Heart left ventricle (tissue), 16 donors: Measurements from ENCODE around the gene ZKSCAN5. TPM values are rescaled to one million over a fixed set of nuclear protein-coding genes. Genes with fewer than 3 reads are reported as not detected.
"Not testable (repeated sequence)": the region's sequence is repeated elsewhere in the genome, so short reads cannot be mapped to it uniquely, and the experiment has no call there.

ENCODE experiments used
- ATAC-seq, 4 donors: fragments of 200-7000 bp; cut with Tn5 transposase; one replicate each; pipeline ENCODE4 v1.9.1; 2020 to 2022; ENCODE audit warnings: moderate library complexity in 4 of 4, mild to moderate bottlenecking in 3 of 4, moderate number of reproducible peaks in 1 of 4
- DNase-seq, 5 donors: peaks; one replicate each; pipeline ENCODE4 v3.0.0-alpha.2; 2020
- H3K27ac ChIP-seq, 12 donors: fragments of 200-600 bp; sonication (generic) in 4 of 12; one replicate each; pipeline versions ENCODE4 v1.5.0 to v1.8.0; 2016 to 2022; ENCODE audit warnings: mild to moderate bottlenecking in 2 of 12
- H3K27me3 ChIP-seq, 9 donors: fragments of 200-600 bp; sonication (generic) in 2 of 9; one replicate each; pipeline versions ENCODE4 v1.5.1 to v1.8.0; 2016 to 2022; ENCODE audit warnings: mild to moderate bottlenecking in 3 of 9
- H3K36me3 ChIP-seq, 9 donors: fragments of 200-600 bp; sonication (generic) in 2 of 9; one replicate each; pipeline versions ENCODE4 v1.5.0 to v1.8.0; 2018 to 2022; ENCODE audit warnings: mild to moderate bottlenecking in 2 of 9
- H3K4me1 ChIP-seq, 12 donors: fragments of 200-600 bp; sonication (generic) in 4 of 12; one replicate each; pipeline versions ENCODE4 v1.5.0 to v1.8.0; 2016 to 2022; ENCODE audit warnings: mild to moderate bottlenecking in 3 of 12
- H3K4me3 ChIP-seq, 12 donors: fragments of 200-600 bp; sonication (generic) in 4 of 12; one replicate each; pipeline versions ENCODE4 v1.5.0 to v1.8.0; 2017 to 2022; ENCODE audit warnings: mild to moderate bottlenecking in 9 of 12, moderate library complexity in 4 of 12
- H3K9me3 ChIP-seq, 12 donors: fragments of 200-600 bp; sonication (generic) in 4 of 12; one replicate each; pipeline versions ENCODE4 v1.5.0 to v1.8.0; 2016 to 2022; ENCODE audit warnings: mild to moderate bottlenecking in 1 of 12
- POLR2A ChIP-seq, 2 donors: fragments of 450-650 bp; IDR thresholded peaks; one replicate each; pipeline ENCODE4 v1.6.1; 2017; ENCODE audit warnings: antibody characterized with exemption in 2 of 2, mild to moderate bottlenecking in 2 of 2, moderate library complexity in 2 of 2
- WGBS, 4 donors: extraction: QIAGEN DNeasy Blood & Tissue Kit in 2 of 4; methylation state at CpG; one replicate each; pipeline versions ENCODE4 v1.1.5 to v1.1.7; 2013 to 2018; 5-methylcytosine and 5-hydroxymethylcytosine counted together
- intact Hi-C, 10 donors: fragments of 100-400 bp; cut with DNase I; formaldehyde crosslinking; loops; one replicate each; pipeline versions ENCODE4 v1.11.1 to v1.14.2; 2022
- polyA plus RNA-seq, 2 donors: library from polyadenylated mRNA; stranded (reverse); fragments of 200-250 nt; gene quantifications; one replicate each; pipeline ENCODE4 v1.2.3, GENCODE V29; 2013
- total RNA-seq, 9 donors: library from RNA; depleted of rRNA in 2 of 9; stranded (reverse); fragments of >200 nt in 2 of 9; fragmentation: NEBNext Ultra II Directional in 3 of 9; extraction: Animal tissue kit (Norgen Biotek cat#: 25700) in 3 of 9; gene quantifications; one replicate each; pipeline versions ENCODE4 v1.1.0 to v1.2.4, GENCODE V29; 2016 to 2023
- TF ChIP-seq, protein P1 (sequence below), 12 donors: fragments of 200-600 bp; sonication (generic) in 4 of 12; IDR thresholded peaks; one replicate each; pipeline versions ENCODE4 v1.5.0 to v1.8.0; 2018 to 2022; ENCODE audit warnings: antibody characterized with exemption in 12 of 12, mild to moderate bottlenecking in 5 of 12
- donor health status: ischemic (EF 13 %, LVEDD 7.1; RV severe dilation, severe dysfunction).
- donor health status: healthy with polysubstance abuse.
- donor health status: DM: no; HTN: yes; CAD: no.
- donor health status: DM: no; HTN: no; CAD: no.
- donor health status: ischemic (EF 25% LVEDD 6.9; RV normal size, moderate dysfunction).
- donor health status: ischemic (EF 25% LVEDD 5.7; RV mildly dilated, moderate dysfunction).
- donor health status: healthy.
- donor health status: DM: yes; HTN: yes; CAD: no.
- donor health status: ischemic (EF 35%, LVEDD 5.7; RV mildly dilated, moderate dysfunction).
- donor health status: nonischemic (EF 11% LVEDD 7.7; RV severe dilation, severe dysfunction).
- donor health status: DM: yes; HTN: yes; CAD: no.
- donor health status: PGD.
- donor health status: ischemic (EF 29% LVEDD 5.4; RV normal size, mild dysfunction).
- donor health status: nonischemic (EF 23%, LVEDD 6.1; RV moderate dilation, normal function).

The ZKSCAN5 gene
- total and polyA plus RNA-seq, 11 donors = 2.1 to 9.6 (median 6.2) TPM

DNA sequence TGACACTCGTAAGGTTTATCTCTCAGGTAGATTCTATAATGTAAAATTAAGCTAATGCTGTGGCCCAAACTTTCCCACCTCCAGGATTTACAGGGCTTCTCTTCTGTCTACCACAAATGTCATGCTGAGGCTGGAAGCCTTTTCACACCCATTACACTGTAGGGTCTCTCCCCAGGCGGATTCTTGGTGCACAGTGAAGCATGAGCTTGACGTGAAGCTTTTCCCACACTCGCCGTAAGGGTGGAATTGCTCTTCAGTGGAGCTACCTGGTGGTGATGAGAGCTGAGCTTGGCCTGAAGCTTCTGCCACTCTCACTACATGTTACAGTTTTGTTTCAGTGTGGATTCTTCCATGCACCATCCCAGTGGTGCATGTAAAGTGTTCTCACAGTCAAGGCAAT is 36.1 kb downstream of the ZKSCAN5 start:
- intact Hi-C loops = no loop called here
- no peaks in the 10 kb centered on the region for H3K27me3 ChIP-seq
- no peaks in the 10 kb centered on the region for H3K36me3 ChIP-seq
- WGBS, 4 donors = 88 to 95% (median 92%) methylated on average over 5 of the region's 5 CpGs
- ATAC-seq (no peak), DNase-seq (no peak)
- H3K27ac ChIP-seq = no peak overlapping the region
- no peaks in the 10 kb centered on the region for H3K4me1 ChIP-seq
- no peak for TF ChIP-seq POLR2A (IDR thresholded peaks at IDR 0.05)
- TF ChIP-seq, protein P1, sequence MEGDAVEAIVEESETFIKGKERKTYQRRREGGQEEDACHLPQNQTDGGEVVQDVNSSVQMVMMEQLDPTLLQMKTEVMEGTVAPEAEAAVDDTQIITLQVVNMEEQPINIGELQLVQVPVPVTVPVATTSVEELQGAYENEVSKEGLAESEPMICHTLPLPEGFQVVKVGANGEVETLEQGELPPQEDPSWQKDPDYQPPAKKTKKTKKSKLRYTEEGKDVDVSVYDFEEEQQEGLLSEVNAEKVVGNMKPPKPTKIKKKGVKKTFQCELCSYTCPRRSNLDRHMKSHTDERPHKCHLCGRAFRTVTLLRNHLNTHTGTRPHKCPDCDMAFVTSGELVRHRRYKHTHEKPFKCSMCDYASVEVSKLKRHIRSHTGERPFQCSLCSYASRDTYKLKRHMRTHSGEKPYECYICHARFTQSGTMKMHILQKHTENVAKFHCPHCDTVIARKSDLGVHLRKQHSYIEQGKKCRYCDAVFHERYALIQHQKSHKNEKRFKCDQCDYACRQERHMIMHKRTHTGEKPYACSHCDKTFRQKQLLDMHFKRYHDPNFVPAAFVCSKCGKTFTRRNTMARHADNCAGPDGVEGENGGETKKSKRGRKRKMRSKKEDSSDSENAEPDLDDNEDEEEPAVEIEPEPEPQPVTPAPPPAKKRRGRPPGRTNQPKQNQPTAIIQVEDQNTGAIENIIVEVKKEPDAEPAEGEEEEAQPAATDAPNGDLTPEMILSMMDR (IDR thresholded peaks at IDR 0.05) = no peak
- peaks cover 0 to 97% (median 20%) of the 10 kb centered on the region in 12 donors for H3K9me3 ChIP-seq
- no peak overlapping the region for H3K4me3 ChIP-seq

DNA sequence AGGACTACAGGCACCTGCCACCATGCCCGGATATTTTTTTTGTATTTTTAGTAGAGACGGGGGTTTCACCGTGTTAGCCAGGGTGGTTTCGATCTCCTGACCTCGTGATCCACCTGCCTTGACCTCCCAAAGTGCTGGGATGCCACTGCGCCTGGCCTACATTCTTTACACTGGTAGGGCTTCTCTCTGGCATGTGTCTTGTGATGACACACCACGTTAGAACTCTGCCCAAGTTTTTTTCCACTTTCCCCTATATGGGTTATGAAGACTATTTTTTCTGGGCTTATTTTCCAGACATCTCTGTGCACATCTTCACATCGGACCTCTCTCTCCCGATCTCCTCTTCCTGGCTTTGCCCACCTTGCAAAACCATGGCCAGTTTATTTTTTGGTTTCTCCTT is 36.8 kb downstream of the ZKSCAN5 start:
- no peak for ATAC-seq
- TF ChIP-seq, protein P1 (IDR thresholded peaks at IDR 0.05) = no peak
- no peak for TF ChIP-seq POLR2A (IDR thresholded peaks at IDR 0.05)
- no peak for DNase-seq
- Histone ChIP-seq H3K27me3 (no peaks in the 10 kb centered on the region), H3K9me3 (peaks cover 0 to 92% (median 20%) of the 10 kb centered on the region in 12 donors), H3K36me3 (no peaks in the 10 kb centered on the region), H3K4me3 (no peak overlapping the region), H3K27ac (no peak overlapping the region), H3K4me1 (no peaks in the 10 kb centered on the region)
- whole genome bisulfite sequencing, 4 donors = 90 to 94% (median 92%) methylated on average over 9 of the region's 9 CpGs
- intact Hi-C loops = no loop called here

DNA sequence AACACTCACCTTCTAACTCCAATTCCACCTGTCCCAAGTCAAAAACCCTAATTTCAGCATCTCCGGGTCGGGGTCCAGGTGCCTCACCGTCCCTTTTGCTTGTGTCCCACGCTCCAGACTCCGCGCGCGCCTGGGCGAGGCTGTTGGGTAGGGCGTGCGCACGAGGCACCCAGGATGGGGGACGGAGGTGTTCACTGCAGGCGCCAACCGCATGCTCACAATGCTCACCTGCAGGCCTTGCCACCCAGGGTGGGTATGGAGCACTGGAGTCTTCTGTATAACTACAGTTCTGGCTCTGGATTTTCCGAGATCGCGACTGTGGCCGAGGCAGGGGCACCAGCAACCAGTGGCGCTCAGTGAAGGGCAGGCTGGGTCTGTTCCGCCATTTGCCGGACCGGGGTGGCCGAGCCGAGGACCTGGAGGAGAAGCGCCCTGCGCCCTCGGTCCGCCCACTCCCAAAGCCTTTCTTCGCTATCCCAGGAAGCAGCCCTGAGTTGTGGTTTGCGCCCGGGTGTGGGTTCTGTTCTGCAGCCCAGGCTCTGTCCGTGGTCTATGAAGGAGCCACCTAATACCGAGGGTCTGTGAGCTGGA is 38.7 kb downstream of the ZKSCAN5 start:
- Histone ChIP-seq H3K9me3 (peaks cover 0 to 92% (median 20%) of the 10 kb centered on the region in 12 donors), H3K27me3 (no peaks in the 10 kb centered on the region), H3K4me3 (no peak overlapping the region), H3K36me3 (peaks cover 0 to 19% (median 9%) of the 10 kb centered on the region in 9 donors), H3K4me1 (no peaks in the 10 kb centered on the region), H3K27ac (no peak overlapping the region)
- 92 to 94% (median 94%) methylated on average over 20 to 34 of the region's 34 CpGs for WGBS, 4 donors
- intact Hi-C loops = no loop called here
- DNase-seq = no peak
- ATAC-seq = peak in 1 of 4 donors; percentile 44
- TF ChIP-seq, protein P1 (IDR thresholded peaks at IDR 0.05) = no peak
- TF ChIP-seq POLR2A (IDR thresholded peaks at IDR 0.05) = no peak

DNA sequence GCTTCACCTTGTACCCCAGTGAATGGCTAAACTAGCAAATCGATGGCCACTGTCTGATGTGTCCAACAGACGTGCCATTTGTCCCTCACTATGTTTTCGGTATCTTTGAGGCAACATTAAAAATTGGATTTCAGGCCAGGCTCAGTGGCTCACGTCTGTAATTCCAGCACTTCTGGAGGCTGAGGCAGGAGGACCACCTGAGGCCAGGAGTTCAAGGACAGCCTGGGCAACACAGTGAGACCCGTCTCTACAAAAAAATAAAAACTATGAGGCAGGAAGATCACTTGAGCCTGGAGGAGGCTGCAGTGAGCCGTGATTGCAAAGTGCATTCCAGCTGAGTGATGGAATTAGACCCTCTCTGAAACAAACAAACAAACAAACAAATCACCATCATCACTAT is 39.5 kb downstream of the ZKSCAN5 start:
- H3K4me1 ChIP-seq = no peaks in the 10 kb centered on the region
- no peak overlapping the region for H3K27ac ChIP-seq
- WGBS, 4 donors = 94 to 100% (median 96%) methylated on average over 6 of the region's 6 CpGs
- TF ChIP-seq POLR2A (IDR thresholded peaks at IDR 0.05) = no peak
- TF ChIP-seq, protein P1 (IDR thresholded peaks at IDR 0.05) = no peak
- H3K9me3 ChIP-seq = peaks cover 0 to 91% (median 22%) of the 10 kb centered on the region in 12 donors
- no peak for DNase-seq
- H3K4me3 ChIP-seq = no peak overlapping the region
- no peak for ATAC-seq
- intact Hi-C loops = no loop called here
- peaks cover 0 to 24% (median 11%) of the 10 kb centered on the region in 9 donors for H3K36me3 ChIP-seq
- H3K27me3 ChIP-seq = no peaks in the 10 kb centered on the region

DNA sequence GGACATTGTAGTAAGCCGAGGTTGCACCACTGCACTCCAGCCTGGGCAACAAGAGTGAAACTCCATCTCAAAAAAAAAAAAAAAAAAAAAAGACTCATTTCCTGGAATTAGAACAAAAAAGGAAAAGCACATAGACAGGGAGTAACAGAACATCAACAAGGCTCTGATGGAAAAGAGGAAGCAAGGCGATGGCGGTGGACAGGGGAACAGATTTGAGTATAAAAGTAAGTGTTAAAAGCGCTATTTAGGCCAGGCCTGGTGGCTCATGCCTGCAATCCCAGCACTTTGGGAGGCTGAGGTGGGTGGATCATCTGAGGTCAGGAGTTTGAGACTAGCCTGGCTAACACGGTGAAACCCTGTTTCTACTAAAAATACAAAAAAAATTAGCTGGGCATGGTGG is 40.8 kb downstream of the ZKSCAN5 start:
- Histone ChIP-seq H3K9me3 (peaks cover 0 to 81% (median 18%) of the 10 kb centered on the region in 12 donors), H3K36me3 (peaks cover 0 to 27% (median 11%) of the 10 kb centered on the region in 9 donors)
- H3K27me3 ChIP-seq, DNase-seq, H3K27ac ChIP-seq, H3K4me3 ChIP-seq, H3K4me1 ChIP-seq, intact Hi-C loops, ATAC-seq: not testable (repeated sequence)
- WGBS, 4 donors = 96 to 98% (median 98%) methylated on average over 5 of the region's 5 CpGs

DNA sequence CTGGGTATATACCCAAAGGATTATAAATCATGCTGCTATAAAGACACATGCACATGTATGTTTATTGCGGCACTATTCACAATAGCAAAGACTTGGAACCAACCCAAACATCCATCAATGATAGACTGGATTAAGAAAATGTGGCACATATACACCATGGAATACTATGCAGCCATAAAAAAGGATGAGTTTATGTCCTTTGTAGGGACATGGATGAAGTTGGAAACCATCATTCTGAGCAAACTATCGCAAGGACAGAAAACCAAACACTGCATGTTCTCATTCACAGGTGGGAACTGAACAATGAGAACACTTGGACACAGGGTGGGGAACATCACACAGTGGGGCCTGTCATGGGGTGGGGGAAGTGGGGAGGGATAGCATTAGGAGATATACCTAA is 45.1 kb downstream of the ZKSCAN5 start:
- WGBS, 4 donors = 97 to 100% (median 100%) methylated on average over 1 to 2 of the region's 2 CpGs
- ATAC-seq, DNase-seq, H3K27me3 ChIP-seq, H3K27ac ChIP-seq, intact Hi-C loops, H3K4me3 ChIP-seq: not testable (repeated sequence)
- Histone ChIP-seq H3K9me3 (peaks cover 0 to 42% (median 2%) of the 10 kb centered on the region in 12 donors), H3K36me3 (peaks cover 0 to 31% (median 14%) of the 10 kb centered on the region in 9 donors), H3K4me1 (peaks cover 0 to 25% (median 13%) of the 10 kb centered on the region in 12 donors)
